Osteocyte (in vitro differentiated cells): Measurements from ENCODE around the gene APOBEC3G. TPM values are rescaled to one million over a fixed set of nuclear protein-coding genes. Genes with fewer than 3 reads are reported as not detected.

Experiments
- DNase-seq: peaks from one replicate; pipeline ENCODE4 v3.0.0; 2021; ENCODE audit warnings: mixed read lengths; ENCODE audit not compliant: unreplicated experiment; ENCODE audit errors: extremely low spot score
- H3K27ac Mint-ChIP-seq: one replicate; pipeline ENCODE4 v1.8.0; 2021; ENCODE audit warnings: mild to moderate bottlenecking, mixed read lengths; ENCODE audit not compliant: unreplicated experiment
- H3K27me3 Mint-ChIP-seq: one replicate; pipeline ENCODE4 v1.8.0; 2021; ENCODE audit warnings: mixed read lengths; ENCODE audit not compliant: unreplicated experiment
- H3K36me3 Mint-ChIP-seq: one replicate; pipeline ENCODE4 v1.8.0; 2021; ENCODE audit warnings: mixed read lengths; ENCODE audit not compliant: unreplicated experiment
- H3K4me1 Mint-ChIP-seq: one replicate; pipeline ENCODE4 v1.8.0; 2021; ENCODE audit warnings: mixed read lengths; ENCODE audit not compliant: unreplicated experiment
- H3K4me3 Mint-ChIP-seq: one replicate; pipeline ENCODE4 v1.8.0; 2021; ENCODE audit warnings: mild to moderate bottlenecking, moderate library complexity, mixed read lengths; ENCODE audit not compliant: unreplicated experiment
- H3K9me3 Mint-ChIP-seq: one replicate; pipeline ENCODE4 v1.8.0; 2021; ENCODE audit warnings: mixed read lengths; ENCODE audit not compliant: unreplicated experiment
- total RNA-seq: library from RNA; stranded (reverse); gene quantifications from 2 replicates; pipeline ENCODE4 v1.2.1, GENCODE V29; 2021
- TF ChIP-seq, protein P1 (sequence below): fragments of 200-600 bp; sonication (generic); IDR thresholded peaks from 2 replicates; pipeline ENCODE4 v1.5.0; 2021; ENCODE audit warnings: antibody characterized with exemption, mild to moderate bottlenecking, moderate library complexity

The APOBEC3G gene
- total RNA-seq, 1 donor from 2014 or later, result 2.7 TPM

DNA sequence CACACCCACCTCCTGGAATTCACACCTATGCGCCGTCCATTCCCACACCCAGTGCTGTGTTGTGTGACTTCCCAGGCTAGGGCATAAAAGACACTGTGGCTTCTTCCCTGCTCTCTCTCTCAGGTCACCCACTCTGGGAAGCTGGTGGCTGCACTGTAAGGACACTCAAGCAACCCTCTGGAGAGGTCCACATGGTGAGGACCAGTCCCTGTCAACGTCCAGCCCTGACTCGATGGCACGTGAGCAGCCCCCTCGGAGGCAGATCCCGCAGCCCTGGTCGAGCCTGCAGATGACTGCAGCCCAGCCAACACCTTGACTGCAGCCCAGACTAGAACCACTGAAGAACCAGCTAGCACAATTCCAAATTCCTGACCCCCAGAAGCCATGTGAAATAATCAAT is 59.2 kb downstream of the APOBEC3G start:
- H3K4me3 Mint-ChIP-seq, result no peak overlapping the region
- peaks cover 3% of the 10 kb centered on the region for H3K36me3 Mint-ChIP-seq
- TF ChIP-seq, protein P1, sequence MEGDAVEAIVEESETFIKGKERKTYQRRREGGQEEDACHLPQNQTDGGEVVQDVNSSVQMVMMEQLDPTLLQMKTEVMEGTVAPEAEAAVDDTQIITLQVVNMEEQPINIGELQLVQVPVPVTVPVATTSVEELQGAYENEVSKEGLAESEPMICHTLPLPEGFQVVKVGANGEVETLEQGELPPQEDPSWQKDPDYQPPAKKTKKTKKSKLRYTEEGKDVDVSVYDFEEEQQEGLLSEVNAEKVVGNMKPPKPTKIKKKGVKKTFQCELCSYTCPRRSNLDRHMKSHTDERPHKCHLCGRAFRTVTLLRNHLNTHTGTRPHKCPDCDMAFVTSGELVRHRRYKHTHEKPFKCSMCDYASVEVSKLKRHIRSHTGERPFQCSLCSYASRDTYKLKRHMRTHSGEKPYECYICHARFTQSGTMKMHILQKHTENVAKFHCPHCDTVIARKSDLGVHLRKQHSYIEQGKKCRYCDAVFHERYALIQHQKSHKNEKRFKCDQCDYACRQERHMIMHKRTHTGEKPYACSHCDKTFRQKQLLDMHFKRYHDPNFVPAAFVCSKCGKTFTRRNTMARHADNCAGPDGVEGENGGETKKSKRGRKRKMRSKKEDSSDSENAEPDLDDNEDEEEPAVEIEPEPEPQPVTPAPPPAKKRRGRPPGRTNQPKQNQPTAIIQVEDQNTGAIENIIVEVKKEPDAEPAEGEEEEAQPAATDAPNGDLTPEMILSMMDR, result no peak
- no peaks in the 10 kb centered on the region for H3K27me3 Mint-ChIP-seq
- peaks cover 11% of the 10 kb centered on the region for H3K4me1 Mint-ChIP-seq
- DNase-seq, result no peak
- H3K27ac Mint-ChIP-seq, result no peak overlapping the region
- H3K9me3 Mint-ChIP-seq, result no peaks in the 10 kb centered on the region

Other genes starting within 250 kb of the APOBEC3G start
- gene NPTXR, start 233.2 kb upstream of the APOBEC3G start, total RNA-seq, result 4.7 and 4.8 TPM in 2 replicates
- gene CBX6, start 205.1 kb upstream of the APOBEC3G start, total RNA-seq, result 83.5 and 86.2 TPM in 2 replicates
- not detected in 2 replicates for gene APOBEC3A, start 119.7 kb upstream of the APOBEC3G start, total RNA-seq
- 4.2 and 4.9 TPM in 2 replicates for gene APOBEC3B, start 94.9 kb upstream of the APOBEC3G start, total RNA-seq
- 30.7 and 32.4 TPM in 2 replicates for gene APOBEC3C, start 63.0 kb upstream of the APOBEC3G start, total RNA-seq
- 2.8 TPM in 2 replicates for gene APOBEC3D, start 56.1 kb upstream of the APOBEC3G start, total RNA-seq
- gene APOBEC3F, start 36.4 kb upstream of the APOBEC3G start, total RNA-seq, result 9.9 and 13.0 TPM in 2 replicates
- gene APOBEC3H, start 20.0 kb downstream of the APOBEC3G start, total RNA-seq, result not detected in 2 replicates
- gene CBX7, start 75.4 kb downstream of the APOBEC3G start, total RNA-seq, result 8.1 and 9.6 TPM in 2 replicates
- 16.8 and 20.0 TPM in 2 replicates for gene PDGFB, start 167.7 kb downstream of the APOBEC3G start, total RNA-seq
- gene RPL3, start 242.3 kb downstream of the APOBEC3G start, total RNA-seq, result 1,770 and 1,792 TPM in 2 replicates